Activated CD4-positive, alpha-beta T cell treated with anti-CD3 and anti-CD28 coated beads, Interleukin-2, amount 50 U/mL, for 48 hours (primary cell): ENCODE results near the gene COL12A1.

ENCODE experiments used
- DNase-seq, 2 experiments: peaks; one replicate each; pipeline ENCODE4 v3.0.0-alpha.2; 2020

COL12A1 gene

DNA sequence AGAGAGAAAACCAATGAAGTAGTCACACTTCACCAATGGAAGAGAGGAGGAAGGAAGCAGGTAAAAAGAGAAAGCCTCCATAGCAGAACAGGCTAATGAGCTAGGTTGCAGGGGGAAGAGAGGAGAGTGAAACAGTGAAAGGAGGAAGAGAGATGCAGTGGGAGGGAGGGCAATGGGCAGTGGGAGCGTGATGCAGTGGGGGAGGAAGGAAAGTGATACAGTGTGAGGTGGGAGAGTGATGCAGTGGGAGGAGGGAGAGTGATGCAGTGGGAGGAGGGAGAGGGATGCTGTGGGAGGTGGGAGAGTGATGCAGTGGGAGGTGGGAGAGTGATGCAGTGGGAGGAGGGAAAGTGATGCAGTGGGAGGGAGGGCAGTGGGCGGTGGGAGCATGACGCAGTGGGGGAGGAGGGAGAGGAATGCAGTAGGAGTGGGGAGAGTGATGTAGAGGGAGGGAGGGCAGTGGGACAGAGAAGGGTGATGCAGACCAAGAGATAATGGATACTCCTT lies 29.7 kb downstream of the COL12A1 start:
- no peak for DNase-seq

DNA sequence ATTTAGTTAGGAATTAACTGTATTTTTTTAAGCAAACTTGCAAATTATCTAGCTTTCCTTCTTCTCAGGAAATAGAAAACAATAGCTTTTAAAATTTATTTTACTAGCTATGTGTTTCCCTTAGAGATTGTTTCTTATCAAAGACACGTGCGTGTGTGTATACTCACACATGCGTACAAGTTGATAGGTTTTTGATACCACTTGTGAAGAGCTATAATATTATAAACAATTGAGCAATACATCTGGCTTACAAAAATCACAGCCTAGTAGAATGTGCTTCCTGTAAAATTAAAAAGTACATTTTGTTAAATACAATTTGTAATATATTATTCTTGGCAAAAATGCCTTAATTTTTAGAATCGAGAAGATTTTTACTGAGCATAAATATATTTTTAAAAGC lies 33.9 kb downstream of the COL12A1 start:
- DNase-seq, result no peak

- DNase-seq, result no peak
These were observed 34.3 kb downstream of the COL12A1 start for GRCh38 chr6:75171567-75171966.

DNA sequence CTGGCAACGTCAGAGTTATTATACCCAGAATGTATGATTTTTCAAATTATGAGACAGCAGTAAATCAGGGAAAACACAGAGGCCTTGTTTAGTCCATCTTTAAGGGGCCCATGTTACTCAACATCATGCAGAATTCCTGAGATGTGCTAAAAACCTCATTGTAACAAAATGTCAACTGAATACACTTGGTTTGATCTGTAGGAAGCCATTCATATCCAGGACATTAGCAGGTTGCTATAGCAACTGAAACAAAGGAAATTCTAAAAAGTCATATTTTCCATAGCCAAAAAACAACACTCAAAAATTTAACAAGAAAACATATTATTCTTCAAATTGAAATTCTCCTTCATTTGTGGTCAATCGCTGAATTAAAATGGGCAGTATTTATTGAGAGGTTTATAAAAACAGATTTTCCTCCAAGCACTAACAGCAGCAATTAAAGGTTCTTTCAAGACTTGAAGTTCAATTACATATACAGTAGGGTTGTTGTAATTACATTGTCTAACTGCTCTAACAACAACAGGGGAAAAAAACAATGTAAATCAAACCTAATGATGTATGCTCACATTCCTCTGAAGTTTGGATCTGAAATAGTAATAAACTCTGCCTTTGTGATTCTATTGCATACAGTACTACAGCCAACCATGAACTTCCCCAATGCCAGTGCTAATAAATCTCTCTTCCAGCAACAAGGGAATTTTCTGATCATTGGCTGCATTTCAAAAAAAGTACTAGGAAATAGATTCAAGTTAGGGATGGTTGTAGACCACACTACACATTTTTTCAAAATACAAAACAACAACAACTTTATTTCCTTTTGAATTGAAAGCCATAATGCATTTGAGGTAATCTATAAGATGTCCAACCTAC lies 34.9 kb downstream of the COL12A1 start:
- no peak for DNase-seq

DNA sequence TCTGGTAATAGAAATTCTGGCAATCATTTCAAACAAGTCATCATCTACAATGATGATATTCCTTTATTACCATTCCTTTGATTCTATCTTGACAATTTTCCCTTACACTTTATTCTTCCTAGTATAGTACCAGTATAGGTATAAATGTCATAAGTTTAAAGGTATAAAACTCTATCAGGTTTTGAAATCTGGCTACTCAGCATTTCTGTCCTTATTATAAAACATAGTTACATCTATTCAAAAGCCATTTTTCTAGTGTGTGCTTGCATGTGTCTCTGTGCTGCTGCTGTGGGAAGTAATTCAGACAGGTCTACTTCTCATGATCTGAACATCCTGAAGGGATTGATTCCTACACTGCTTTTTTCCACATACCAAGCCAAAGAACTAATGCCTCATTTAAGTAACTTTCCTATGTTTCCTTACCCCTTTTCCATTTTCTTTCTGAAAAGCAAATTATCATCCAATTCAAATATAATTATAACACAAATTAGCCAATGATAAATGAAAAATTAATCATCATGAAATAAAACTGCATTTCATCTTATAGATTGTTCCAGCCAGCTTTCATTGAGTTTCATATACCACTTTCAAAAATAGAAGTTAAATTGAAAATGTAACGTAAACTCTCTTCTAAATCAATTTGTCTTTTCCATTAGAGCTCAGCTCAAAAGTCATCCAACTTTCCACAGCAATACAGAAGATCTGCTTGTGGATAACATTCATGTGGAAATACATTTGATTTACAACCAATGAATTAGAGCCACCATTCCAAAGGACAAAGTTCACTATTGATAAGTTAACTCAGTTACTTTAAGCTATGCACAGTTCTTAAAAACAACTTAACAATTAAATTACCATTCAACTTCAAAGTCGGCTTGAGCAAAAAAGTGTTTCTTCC lies 35.9 kb downstream of the COL12A1 start:
- DNase-seq, result no peak

- no peak for DNase-seq
These were observed 38.0 kb downstream of the COL12A1 start for GRCh38 chr6:75167851-75168250.

DNA sequence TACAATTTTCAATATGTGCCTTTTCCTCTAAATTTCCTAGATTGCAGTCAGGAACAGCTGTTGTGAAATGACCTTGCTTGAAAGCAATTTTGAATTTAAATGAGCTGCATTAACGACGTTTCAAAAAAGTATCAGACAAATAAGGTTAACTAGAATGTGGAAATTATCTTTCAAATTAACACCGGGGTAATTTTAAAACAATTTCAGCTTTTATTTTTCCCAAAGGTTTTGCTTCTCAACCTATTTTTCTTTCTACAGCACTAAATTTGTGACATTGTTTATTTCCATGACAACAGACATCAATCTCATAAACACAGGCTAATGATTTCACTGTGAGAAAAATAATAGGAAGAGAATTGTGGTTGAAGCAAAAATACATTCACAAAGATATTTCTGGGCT lies 38.5 kb downstream of the COL12A1 start:
- no peak for DNase-seq

GRCh38 chr6:75166773-75167172 lies 39.1 kb downstream of the COL12A1 start:
- no peak for DNase-seq

DNA sequence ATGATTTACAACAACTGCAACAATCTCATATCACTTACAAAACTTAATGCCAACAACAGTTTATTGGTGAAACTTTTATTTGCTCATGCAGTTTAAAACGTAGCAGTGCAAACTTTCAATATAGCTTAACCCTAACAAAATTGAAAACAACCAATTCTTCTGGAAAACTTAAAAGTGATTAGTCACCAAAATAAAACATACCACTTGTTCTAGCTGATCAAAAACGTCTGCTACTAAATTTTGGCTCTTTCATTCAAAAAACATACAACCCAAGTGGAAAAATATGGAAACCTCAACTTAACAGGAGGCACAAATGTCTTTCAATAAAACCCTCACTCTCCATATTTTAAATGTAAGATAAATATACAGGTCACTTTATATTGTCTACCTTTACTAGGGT lies 39.6 kb downstream of the COL12A1 start:
- DNase-seq, result no peak

- no peak for DNase-seq
These were observed 47.7 kb downstream of the COL12A1 start for GRCh38 chr6:75158176-75158575.

DNA sequence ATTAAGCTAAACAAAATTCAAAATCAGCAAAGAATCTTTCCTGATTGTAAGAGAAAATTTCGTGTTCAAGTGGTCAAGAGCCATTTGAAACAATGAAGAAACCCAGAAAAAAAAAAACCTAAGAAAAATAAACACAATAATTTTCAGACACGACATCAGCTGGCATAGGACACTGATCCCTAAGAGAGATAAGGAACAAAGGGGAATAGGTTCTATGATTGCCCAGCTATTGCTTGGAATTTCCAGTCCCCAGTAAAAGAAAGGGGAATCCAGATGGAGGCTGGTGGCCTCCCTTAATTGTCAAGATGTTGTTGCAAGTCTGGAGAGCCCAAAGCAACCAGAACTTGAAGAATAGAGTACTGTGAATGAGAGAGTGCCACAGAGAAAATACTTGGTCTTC lies 48.5 kb downstream of the COL12A1 start:
- DNase-seq, result no peak

DNA sequence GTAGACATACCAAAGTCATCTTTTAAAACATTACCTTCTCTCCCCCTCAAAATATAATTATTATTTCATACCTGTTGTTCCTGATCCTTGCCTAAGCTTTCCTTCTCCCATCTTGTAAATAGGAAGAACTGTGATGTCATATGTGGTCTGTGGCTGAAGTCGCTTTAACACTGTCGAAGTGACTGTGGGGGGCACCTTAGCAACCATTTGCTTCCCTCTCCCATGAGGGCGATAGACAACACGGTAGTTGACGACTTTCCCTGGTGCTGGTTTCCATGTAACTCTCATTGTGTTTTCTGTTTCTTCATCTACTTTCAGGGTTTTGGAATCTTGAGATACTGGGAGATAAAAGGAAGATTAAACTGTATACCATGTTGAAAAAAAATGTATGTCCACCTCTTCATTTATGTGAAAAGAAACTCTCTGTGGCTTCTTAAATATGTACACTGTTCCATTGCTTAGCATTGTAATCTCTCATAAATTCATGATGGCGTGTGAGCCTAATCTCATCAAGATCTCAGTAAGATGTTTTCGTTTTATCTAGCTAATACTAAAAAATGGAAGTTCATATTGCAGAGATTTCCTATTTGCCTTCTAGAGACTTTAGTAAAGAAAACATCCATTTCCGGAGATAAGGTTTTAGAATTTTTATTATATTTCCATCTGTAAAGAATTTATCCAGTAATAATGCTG lies 49.5 kb downstream of the COL12A1 start:
- DNase-seq, result no peak

- no peak for DNase-seq
These were observed 50.2 kb downstream of the COL12A1 start for GRCh38 chr6:75155631-75156030.

- DNase-seq, result no peak
These were observed 50.9 kb downstream of the COL12A1 start for GRCh38 chr6:75154973-75155372.

GRCh38 chr6:75150685-75151412 lies 55.0 kb downstream of the COL12A1 start:
- DNase-seq, result no peak

- DNase-seq, result no peak
These were observed 56.2 kb downstream of the COL12A1 start for GRCh38 chr6:75149696-75150095.

GRCh38 chr6:75149240-75149639 lies 56.6 kb downstream of the COL12A1 start:
- DNase-seq, result no peak

DNA sequence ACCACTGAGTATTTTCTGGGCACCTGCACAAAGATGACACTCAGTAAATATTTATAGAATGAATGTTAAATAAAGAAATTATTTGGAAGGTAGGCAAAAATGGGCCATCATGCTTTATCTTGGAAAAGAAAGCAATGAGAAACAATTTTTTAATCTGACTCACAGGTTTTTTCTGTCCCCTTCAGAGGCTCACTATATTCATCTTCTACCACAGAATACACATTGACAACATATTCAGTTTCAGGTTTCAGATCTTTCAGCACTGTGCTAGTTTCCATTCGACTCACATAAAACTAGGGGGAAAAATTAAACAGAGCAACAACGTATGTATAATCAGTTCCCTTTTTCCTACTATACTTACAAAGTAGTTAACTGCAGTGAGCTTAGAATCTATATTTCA lies 58.3 kb downstream of the COL12A1 start:
- DNase-seq, result no peak

- no peak for DNase-seq
These were observed 59.9 kb downstream of the COL12A1 start for GRCh38 chr6:75145976-75146375.

DNA sequence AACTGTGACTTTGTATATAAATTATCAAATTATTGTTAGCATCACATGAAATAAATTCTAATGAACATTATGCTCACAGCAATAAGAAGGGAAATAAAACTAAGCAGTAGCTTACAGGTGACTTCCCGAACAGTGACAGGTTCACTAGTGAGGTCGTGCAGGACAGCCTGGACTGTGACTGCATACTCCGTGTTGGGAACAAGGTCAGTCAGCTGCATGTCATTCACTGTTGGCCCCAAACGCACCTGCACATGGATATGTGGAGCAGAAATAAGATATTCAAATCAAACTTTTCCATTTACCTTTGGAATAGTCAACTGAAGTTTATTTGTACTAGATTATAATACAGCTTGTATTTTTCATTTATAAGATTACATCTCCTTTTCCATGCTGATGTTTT lies 60.6 kb downstream of the COL12A1 start:
- no peak for DNase-seq

GRCh38 chr6:75144386-75144785 lies 61.5 kb downstream of the COL12A1 start:
- no peak for DNase-seq

- DNase-seq, result no peak
These were observed 62.7 kb downstream of the COL12A1 start for GRCh38 chr6:75143191-75143590.
